GM20000 (cell line): ENCODE measurements around the gene LIME1.

ENCODE experiments used
- DNase-seq: peaks from one replicate; pipeline ENCODE4 v3.0.0; 2012; ENCODE audit warnings: low spot score
- CTCF ChIP-seq: IDR thresholded peaks from 2 replicates; pipeline ENCODE4 v1.5.1; 2012; ENCODE audit warnings: mild to moderate bottlenecking, control low read depth; ENCODE audit errors: extremely low read depth, missing control alignments

Gene LIME1

GRCh38 chr20:63707558-63708300 lies 28.7 kb upstream of the LIME1 start, which contains the start of the genes ARFRP1 and ZGPAT:
Gene ARFRP1, minus strand, starts transcription at chr20:63707976. Its CDS starts 885 bp downstream, at chr20:63707091.
Gene ZGPAT, plus strand, starts transcription at chr20:63708039. Its CDS starts 542 bp downstream, at chr20:63708581.
- TF ChIP-seq CTCF: no peak
- DNase-seq: peak; percentile 96

- DNase-seq: no peak
- no peak for TF ChIP-seq CTCF
These were observed 27.9 kb upstream of the LIME1 start for GRCh38 chr20:63708301-63709148.

GRCh38 chr20:63709149-63709527 lies 27.3 kb upstream of the LIME1 start:
- no peak for TF ChIP-seq CTCF
- DNase-seq: no peak

- DNase-seq: no peak
- TF ChIP-seq CTCF: no peak
These were observed 25.3 kb upstream of the LIME1 start for GRCh38 chr20:63711085-63711645.

- no peak for DNase-seq
- no peak for TF ChIP-seq CTCF
These were observed 24.3 kb upstream of the LIME1 start for GRCh38 chr20:63712191-63712590.

- no peak for DNase-seq
These were observed 21.6 kb upstream of the LIME1 start for GRCh38 chr20:63714858-63715257.

More at GRCh38 chr20:63714858-63715257, 21.6 kb upstream of the LIME1 start:
- no peak for TF ChIP-seq CTCF
